Hepatocyte (in vitro differentiated cells): ENCODE results near the gene CRACDL.

Experiments
- EZH2 ChIP-seq: fragments of 200-600 bp; sonication (generic); IDR thresholded peaks from 2 replicates; pipeline ENCODE4 v1.6.1; 2016; ENCODE audit warnings: antibody characterized with exemption, mild to moderate bottlenecking, borderline replicate concordance
- EZH2phosphoT487 ChIP-seq: fragments of 200-600 bp; sonication (generic); IDR thresholded peaks from one replicate; pipeline ENCODE4 v1.6.1; 2018; ENCODE audit warnings: antibody characterized with exemption, mild to moderate bottlenecking, low read depth, moderate library complexity; ENCODE audit not compliant: unreplicated experiment, severe bottlenecking
- TF ChIP-seq, protein P1 (sequence below): fragments of 200-600 bp; sonication (generic); IDR thresholded peaks from 2 replicates; pipeline ENCODE4 v1.5.1; 2016; ENCODE audit warnings: antibody characterized with exemption, mild to moderate bottlenecking; ENCODE audit not compliant: poor library complexity

- TF ChIP-seq, protein P1, sequence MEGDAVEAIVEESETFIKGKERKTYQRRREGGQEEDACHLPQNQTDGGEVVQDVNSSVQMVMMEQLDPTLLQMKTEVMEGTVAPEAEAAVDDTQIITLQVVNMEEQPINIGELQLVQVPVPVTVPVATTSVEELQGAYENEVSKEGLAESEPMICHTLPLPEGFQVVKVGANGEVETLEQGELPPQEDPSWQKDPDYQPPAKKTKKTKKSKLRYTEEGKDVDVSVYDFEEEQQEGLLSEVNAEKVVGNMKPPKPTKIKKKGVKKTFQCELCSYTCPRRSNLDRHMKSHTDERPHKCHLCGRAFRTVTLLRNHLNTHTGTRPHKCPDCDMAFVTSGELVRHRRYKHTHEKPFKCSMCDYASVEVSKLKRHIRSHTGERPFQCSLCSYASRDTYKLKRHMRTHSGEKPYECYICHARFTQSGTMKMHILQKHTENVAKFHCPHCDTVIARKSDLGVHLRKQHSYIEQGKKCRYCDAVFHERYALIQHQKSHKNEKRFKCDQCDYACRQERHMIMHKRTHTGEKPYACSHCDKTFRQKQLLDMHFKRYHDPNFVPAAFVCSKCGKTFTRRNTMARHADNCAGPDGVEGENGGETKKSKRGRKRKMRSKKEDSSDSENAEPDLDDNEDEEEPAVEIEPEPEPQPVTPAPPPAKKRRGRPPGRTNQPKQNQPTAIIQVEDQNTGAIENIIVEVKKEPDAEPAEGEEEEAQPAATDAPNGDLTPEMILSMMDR: no peak
- no peak for TF ChIP-seq EZH2
- no peak for TF ChIP-seq EZH2phosphoT487
Observed at GRCh38 chr2:98818164-98818563, 117.9 kb downstream of the CRACDL start.
